ENCODE measurements around the gene GABBR2. TPM values are rescaled to one million over a fixed set of nuclear protein-coding genes. Genes with fewer than 3 reads are reported as not detected.

The GABBR2 gene
- total and polyA plus RNA-seq, 2 donors (not counting 1 experiment from before 2014, with no cell fraction given): 0.03 TPM; not detected in 1

DNA sequence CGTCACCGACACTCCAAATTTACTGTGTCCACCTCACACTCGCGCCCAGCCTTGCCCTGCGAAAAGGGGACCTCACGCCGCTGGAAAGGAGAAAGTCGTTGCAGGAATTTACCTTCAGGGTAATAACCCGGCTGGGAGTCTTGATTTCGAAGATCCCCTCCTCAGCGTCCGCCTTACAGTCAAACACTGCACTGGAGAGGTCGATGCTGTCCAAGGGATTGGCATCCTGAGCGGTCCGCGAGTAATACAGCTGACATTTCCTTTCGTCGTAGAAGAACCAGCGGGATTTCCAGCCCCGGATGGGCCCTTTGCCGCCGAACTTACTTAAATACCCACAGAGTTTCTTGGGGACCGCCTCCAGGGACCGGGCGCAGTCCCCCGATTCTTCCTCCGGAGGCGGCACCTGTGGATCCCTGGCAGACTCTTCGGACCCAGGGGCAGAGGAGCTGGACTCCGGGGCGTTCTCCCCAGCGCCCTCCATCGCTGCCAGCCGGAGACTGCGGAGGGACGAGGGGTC is 453.6 kb downstream of the GABBR2 start:
- peak overlapping the region; percentile 57 to 98 (median 93) for H3K4me3 ChIP-seq (ENCODE audit: control extremely low read depth in 1 of 5, extremely low read depth in 1 of 5, insufficient read depth in 1 of 5, low read depth in 2 of 5, low read length in 4 of 5)
- H3K27ac ChIP-seq (ENCODE audit: low read length in 2 of 2): peak overlapping the region; percentile 46 to 83
- H3K4me1 Mint-ChIP-seq: peaks cover 15% of the 10 kb centered on the region
- H3K4me2 ChIP-seq (replicated peaks; ENCODE audit: low read depth, low read length, poor library complexity, severe bottlenecking): peak overlapping the region; percentile 93
- H3K27ac Mint-ChIP-seq: peak overlapping the region; percentile 100
- intact Hi-C loops (cut with micrococcal nuclease): loop anchor here (1.0 to 5.0 kb wide), 9 partner anchors 63 to 843 kb away; partner anchors contain the start of genes ANP32B, CORO2A, NANS and TDRD7
- H3K79me2 ChIP-seq (ENCODE audit: control insufficient read depth, insufficient read depth, low read length): peaks cover 7% of the 10 kb centered on the region
- ChIA-PET CTCF (interaction anchor here (0.6 to 7.9 kb wide), 18 partner anchors 9 to 622 kb away, joined by 3 to 46 read pairs (median 4); partner anchors contain the start of genes ANP32B, NCBP1, TRIM14 and TRMO), POLR2A (interaction anchor here (1.0 to 3.1 kb wide), 9 partner anchors 50 to 333 kb away, joined by 3 to 14 read pairs (median 4); partner anchors contain the start of genes ANP32B, CORO2A, NANS and TRIM14)
- no peak for ATAC-seq (ENCODE audit: low read depth)
- H2AFZ ChIP-seq (ENCODE audit: insufficient read depth, low read depth, low read length, poor library complexity, severe bottlenecking): peak overlapping the region; percentile 99
- peak overlapping the region; percentile 88 for H3K9ac ChIP-seq (ENCODE audit: low read length)
- H4K20me1 ChIP-seq (ENCODE audit: control insufficient read depth, insufficient read depth, low read length, poor library complexity, severe bottlenecking): no peaks in the 10 kb centered on the region
- 2% methylated on average over 35 of the region's 36 CpGs for WGBS (ENCODE audit: insufficient coverage)
- H3K9me3 Mint-ChIP-seq (ENCODE audit: insufficient read depth): no peaks in the 10 kb centered on the region
- H3K27me3 Mint-ChIP-seq: no peaks in the 10 kb centered on the region
- no peak for TF ChIP-seq EZH2 (IDR thresholded peaks at IDR 0.05; ENCODE audit: borderline replicate concordance, insufficient read depth, low read depth, low read length, poor library complexity, severe bottlenecking)
- TF ChIP-seq, protein P1, sequence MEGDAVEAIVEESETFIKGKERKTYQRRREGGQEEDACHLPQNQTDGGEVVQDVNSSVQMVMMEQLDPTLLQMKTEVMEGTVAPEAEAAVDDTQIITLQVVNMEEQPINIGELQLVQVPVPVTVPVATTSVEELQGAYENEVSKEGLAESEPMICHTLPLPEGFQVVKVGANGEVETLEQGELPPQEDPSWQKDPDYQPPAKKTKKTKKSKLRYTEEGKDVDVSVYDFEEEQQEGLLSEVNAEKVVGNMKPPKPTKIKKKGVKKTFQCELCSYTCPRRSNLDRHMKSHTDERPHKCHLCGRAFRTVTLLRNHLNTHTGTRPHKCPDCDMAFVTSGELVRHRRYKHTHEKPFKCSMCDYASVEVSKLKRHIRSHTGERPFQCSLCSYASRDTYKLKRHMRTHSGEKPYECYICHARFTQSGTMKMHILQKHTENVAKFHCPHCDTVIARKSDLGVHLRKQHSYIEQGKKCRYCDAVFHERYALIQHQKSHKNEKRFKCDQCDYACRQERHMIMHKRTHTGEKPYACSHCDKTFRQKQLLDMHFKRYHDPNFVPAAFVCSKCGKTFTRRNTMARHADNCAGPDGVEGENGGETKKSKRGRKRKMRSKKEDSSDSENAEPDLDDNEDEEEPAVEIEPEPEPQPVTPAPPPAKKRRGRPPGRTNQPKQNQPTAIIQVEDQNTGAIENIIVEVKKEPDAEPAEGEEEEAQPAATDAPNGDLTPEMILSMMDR (IDR thresholded peaks at IDR 0.05): no peak
- no peak for DNase-seq
- H3K4me1 ChIP-seq (ENCODE audit: control insufficient read depth in 2 of 2, insufficient read depth in 2 of 2, low read length in 2 of 2): peaks cover 11 to 21% of the 10 kb centered on the region in 2 donors
- no peaks in the 10 kb centered on the region for H3K27me3 ChIP-seq (replicated peaks in 1 of 4; ENCODE audit: control extremely low read depth in 1 of 4, control insufficient read depth in 3 of 4, insufficient read depth in 4 of 4, low read length in 3 of 4)
- H3K9me3 ChIP-seq (ENCODE audit: control extremely low read depth in 1 of 3, control insufficient read depth in 2 of 3, insufficient read depth in 1 of 3, low read length in 2 of 3): no peaks in the 10 kb centered on the region
- peak overlapping the region; percentile 98 for H3K4me3 Mint-ChIP-seq
- H3K36me3 ChIP-seq (replicated peaks in 1 of 2; ENCODE audit: control extremely low read depth in 1 of 2, control insufficient read depth in 1 of 2, extremely low read depth in 1 of 2, insufficient read depth in 2 of 2, low read length in 1 of 2): no peaks in the 10 kb centered on the region

Data from B cell (primary cell).